Tibial nerve (tissue), 3 donors: ENCODE results near the gene ASIC4.

Experiments used
- POLR2A ChIP-seq, 2 donors: fragments of 450-650 bp; IDR thresholded peaks; one replicate each; pipeline ENCODE4 v1.6.1; 2017; ENCODE audit warnings: antibody characterized with exemption in 2 of 2, mild to moderate bottlenecking in 2 of 2, moderate library complexity in 2 of 2
- TF ChIP-seq, protein P1 (sequence below), 5 experiments: fragments of 200-600 bp in 3 of 5; fragments of 450-650 bp in 2 of 5; sonication (generic) in 3 of 5; IDR thresholded peaks; one replicate each; pipeline ENCODE4 v1.5.1; 2016 to 2019; ENCODE audit warnings: antibody characterized with exemption in 5 of 5, mild to moderate bottlenecking in 3 of 5, moderate library complexity in 2 of 5

DNA sequence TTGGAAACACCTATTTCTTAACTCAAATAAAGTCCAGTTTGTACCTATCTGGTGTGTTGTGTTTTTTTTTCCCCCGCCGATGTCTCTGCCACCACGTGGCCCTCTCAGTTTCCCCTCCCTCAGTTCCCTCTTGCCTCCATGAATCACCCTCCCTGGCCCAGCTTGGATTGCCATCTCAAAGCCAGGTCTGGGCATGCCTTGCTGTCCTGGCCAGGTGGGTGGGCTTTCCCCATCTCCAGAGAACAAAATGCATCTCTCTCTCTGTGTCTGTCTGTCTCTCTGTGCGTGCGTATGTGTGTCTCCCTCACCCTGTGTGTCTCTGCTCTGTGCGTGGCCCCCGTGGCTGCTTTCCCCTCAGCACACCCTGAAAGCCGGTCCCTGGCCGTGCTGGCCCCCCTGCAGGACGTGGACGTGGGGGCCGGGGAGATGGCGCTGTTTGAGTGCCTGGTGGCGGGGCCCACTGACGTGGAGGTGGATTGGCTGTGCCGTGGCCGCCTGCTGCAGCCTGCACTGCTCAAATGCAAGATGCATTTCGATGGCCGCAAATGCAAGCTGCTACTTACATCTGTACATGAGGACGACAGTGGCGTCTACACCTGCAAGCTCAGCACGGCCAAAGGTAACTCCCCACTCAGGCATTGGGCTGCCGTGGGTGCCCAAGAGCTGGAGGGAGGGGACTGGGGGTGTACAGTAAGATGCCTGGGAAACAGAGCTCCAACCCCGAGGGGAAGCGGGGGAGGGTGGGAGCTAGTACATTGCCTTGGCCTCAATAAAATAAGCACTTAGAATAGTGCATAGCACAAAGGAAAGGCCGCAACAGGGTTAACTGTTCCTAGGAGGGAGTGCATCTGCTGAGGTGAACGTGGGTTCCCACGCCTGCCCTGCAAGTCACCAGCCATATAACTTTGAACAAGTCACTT lies 47.2 kb upstream of the ASIC4 start:
- TF ChIP-seq, protein P1, sequence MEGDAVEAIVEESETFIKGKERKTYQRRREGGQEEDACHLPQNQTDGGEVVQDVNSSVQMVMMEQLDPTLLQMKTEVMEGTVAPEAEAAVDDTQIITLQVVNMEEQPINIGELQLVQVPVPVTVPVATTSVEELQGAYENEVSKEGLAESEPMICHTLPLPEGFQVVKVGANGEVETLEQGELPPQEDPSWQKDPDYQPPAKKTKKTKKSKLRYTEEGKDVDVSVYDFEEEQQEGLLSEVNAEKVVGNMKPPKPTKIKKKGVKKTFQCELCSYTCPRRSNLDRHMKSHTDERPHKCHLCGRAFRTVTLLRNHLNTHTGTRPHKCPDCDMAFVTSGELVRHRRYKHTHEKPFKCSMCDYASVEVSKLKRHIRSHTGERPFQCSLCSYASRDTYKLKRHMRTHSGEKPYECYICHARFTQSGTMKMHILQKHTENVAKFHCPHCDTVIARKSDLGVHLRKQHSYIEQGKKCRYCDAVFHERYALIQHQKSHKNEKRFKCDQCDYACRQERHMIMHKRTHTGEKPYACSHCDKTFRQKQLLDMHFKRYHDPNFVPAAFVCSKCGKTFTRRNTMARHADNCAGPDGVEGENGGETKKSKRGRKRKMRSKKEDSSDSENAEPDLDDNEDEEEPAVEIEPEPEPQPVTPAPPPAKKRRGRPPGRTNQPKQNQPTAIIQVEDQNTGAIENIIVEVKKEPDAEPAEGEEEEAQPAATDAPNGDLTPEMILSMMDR (IDR thresholded peaks at IDR 0.05), result no peak
- no peak for TF ChIP-seq POLR2A (IDR thresholded peaks at IDR 0.05)
